HEK293 (cell line): ENCODE data around the gene SLC12A8.

Source experiments
- CTCF ChIA-PET: fragments of 350-600 bp; formaldehyde crosslinking; extraction: SDS; loops from one replicate; lab custom pipeline; 2021; ENCODE audit warnings: antibody characterized with exemption; lab: Yijun Ruan, JAX
- POLR2A ChIA-PET: fragments of 300-600 bp; formaldehyde crosslinking; extraction: SDS; loops from one replicate; lab custom pipeline; 2020; ENCODE audit warnings: antibody characterized with exemption, inconsistent platforms; lab: Yijun Ruan, JAX
- H3K27ac ChIP-seq: fragments of 200-500 bp; sonication (Bioruptor generic); 2 replicates; pipeline ENCODE4 v1.5.1; 2014; ENCODE audit warnings: low read depth, low read length, control low read depth, inconsistent platforms; ENCODE audit errors: extremely low read depth
- H3K36me3 ChIP-seq, 2 experiments: fragments of 200-500 bp in 1 of 2; sonication (Bioruptor generic) in 1 of 2; 1 replicate in 1 of 2; 2 replicates in 1 of 2; pipeline ENCODE4 v1.5.1; 2014 to 2017; ENCODE audit warnings: inconsistent platforms in 2 of 2, low read length in 2 of 2; ENCODE audit not compliant: control insufficient read depth in 2 of 2, insufficient read depth in 1 of 2
- H3K4me1 ChIP-seq: fragments of 200-500 bp; sonication (Bioruptor generic); 2 replicates; pipeline ENCODE4 v1.5.1; 2014; ENCODE audit warnings: mild to moderate bottlenecking, low read length, inconsistent platforms; ENCODE audit not compliant: control insufficient read depth, insufficient read depth
- H3K4me3 ChIP-seq: 2 replicates; pipeline ENCODE4 v1.5.1; 2011; ENCODE audit warnings: low read depth, mild to moderate bottlenecking, control low read depth, low read length, moderate library complexity
- H3K9me3 ChIP-seq: fragments of 200-500 bp; sonication (Bioruptor generic); 2 replicates; pipeline ENCODE4 v1.5.1; 2014; ENCODE audit warnings: low read depth, low read length, inconsistent platforms; ENCODE audit not compliant: control insufficient read depth, insufficient read depth
- HIC1 ChIP-seq: fragments of 450-650 bp; formaldehyde crosslinking; IDR thresholded peaks from 2 replicates; pipeline ENCODE4 v1.5.1; 2016; ENCODE audit warnings: missing biosample characterization, missing genetic modification characterization
- KLF1 ChIP-seq: fragments of 450-650 bp; formaldehyde crosslinking; IDR thresholded peaks from 2 replicates; pipeline ENCODE4 v1.5.1; 2016; ENCODE audit warnings: missing biosample characterization, missing genetic modification characterization
- KLF10 ChIP-seq: fragments of 450-650 bp; IDR thresholded peaks from 2 replicates; pipeline ENCODE4 v1.5.1; 2018; ENCODE audit warnings: missing biosample characterization, mild to moderate bottlenecking, missing genetic modification characterization
- KLF17 ChIP-seq: fragments of 450-650 bp; formaldehyde crosslinking; IDR thresholded peaks from 2 replicates; pipeline ENCODE4 v1.5.1; 2016; ENCODE audit warnings: missing biosample characterization, missing genetic modification characterization
- PRDM4 ChIP-seq: fragments of 450-650 bp; formaldehyde crosslinking; IDR thresholded peaks from 2 replicates; pipeline ENCODE4 v1.5.1; 2017; ENCODE audit warnings: missing biosample characterization, missing genetic modification characterization
- SCRT1 ChIP-seq: fragments of 450-650 bp; formaldehyde crosslinking; IDR thresholded peaks from 2 replicates; pipeline ENCODE4 v1.5.1; 2016; ENCODE audit warnings: missing biosample characterization, missing genetic modification characterization, borderline replicate concordance
- SCRT2 ChIP-seq: fragments of 450-650 bp; formaldehyde crosslinking; IDR thresholded peaks from 2 replicates; pipeline ENCODE4 v1.5.1; 2016; ENCODE audit warnings: missing biosample characterization, missing genetic modification characterization
- SP7 ChIP-seq: fragments of 450-650 bp; formaldehyde crosslinking; IDR thresholded peaks from 2 replicates; pipeline ENCODE4 v1.5.1; 2016; ENCODE audit warnings: missing biosample characterization, missing genetic modification characterization
- ZNF16 ChIP-seq: fragments of 450-650 bp; formaldehyde crosslinking; IDR thresholded peaks from 2 replicates; pipeline ENCODE4 v1.5.1; 2016; ENCODE audit warnings: low read depth, missing biosample characterization, missing genetic modification characterization
- ZNF169 ChIP-seq: fragments of 450-650 bp; formaldehyde crosslinking; IDR thresholded peaks from 2 replicates; pipeline ENCODE4 v1.5.1; 2016; ENCODE audit warnings: missing biosample characterization, missing genetic modification characterization
- ZNF23 ChIP-seq: fragments of 450-650 bp; formaldehyde crosslinking; IDR thresholded peaks from 2 replicates; pipeline ENCODE4 v1.5.1; 2016; ENCODE audit warnings: missing biosample characterization, missing genetic modification characterization, borderline replicate concordance
- ZNF239 ChIP-seq: fragments of 450-650 bp; formaldehyde crosslinking; IDR thresholded peaks from 2 replicates; pipeline ENCODE4 v1.5.1; 2016; ENCODE audit warnings: missing biosample characterization, missing genetic modification characterization
- ZNF416 ChIP-seq: fragments of 450-650 bp; formaldehyde crosslinking; IDR thresholded peaks from 2 replicates; pipeline ENCODE4 v1.5.1; 2016; ENCODE audit warnings: missing biosample characterization, missing genetic modification characterization
- ZNF529 ChIP-seq: fragments of 450-650 bp; formaldehyde crosslinking; IDR thresholded peaks from 2 replicates; pipeline ENCODE4 v1.5.1; 2017; ENCODE audit warnings: missing genetic modification characterization, missing biosample characterization; ENCODE audit not compliant: insufficient replicate concordance
- ZNF629 ChIP-seq: fragments of 450-650 bp; formaldehyde crosslinking; IDR thresholded peaks from 2 replicates; pipeline ENCODE4 v1.5.1; 2017; ENCODE audit warnings: missing biosample characterization, missing genetic modification characterization
- ZNF777 ChIP-seq: fragments of 450-650 bp; formaldehyde crosslinking; IDR thresholded peaks from 2 replicates; pipeline ENCODE4 v1.5.1; 2017; ENCODE audit warnings: missing biosample characterization, missing genetic modification characterization, borderline replicate concordance
- ZNF785 ChIP-seq: fragments of 450-650 bp; formaldehyde crosslinking; IDR thresholded peaks from 2 replicates; pipeline ENCODE4 v1.5.1; 2016; ENCODE audit warnings: missing biosample characterization, missing genetic modification characterization
- ZSCAN16 ChIP-seq: fragments of 450-650 bp; formaldehyde crosslinking; IDR thresholded peaks from 2 replicates; pipeline ENCODE4 v1.5.1; 2016; ENCODE audit warnings: missing biosample characterization, missing genetic modification characterization

Gene SLC12A8

GRCh38 chr3:125149462-125149861 is 63.1 kb downstream of the SLC12A8 start:
- Histone ChIP-seq H3K4me3 (no peak overlapping the region), H3K27ac (no peak overlapping the region), H3K9me3 (no peaks in the 10 kb centered on the region), H3K36me3 (no peaks in the 10 kb centered on the region), H3K4me1 (no peaks in the 10 kb centered on the region)
- POLR2A ChIA-PET = no interaction called here
- CTCF ChIA-PET = interaction anchor here (1.2 to 2.3 kb wide), 2 partner anchors 11 to 89 kb away, joined by 3 to 8 read pairs; no protein-coding TSS in a partner anchor
- TF ChIP-seq SCRT2 (tag by site-specific recombination) = peak; percentile 82
- TF ChIP-seq ZNF777 (tag by site-specific recombination) = no peak
- no peak for TF ChIP-seq ZNF239 (tag by site-specific recombination)
- TF ChIP-seq KLF1 (tag by site-specific recombination) = no peak
- TF ChIP-seq ZSCAN16 (tag by site-specific recombination) = no peak
- TF ChIP-seq ZNF169 = no peak
- TF ChIP-seq ZNF629 (tag by site-specific recombination) = no peak
- no peak for TF ChIP-seq ZNF16
- TF ChIP-seq SP7 (tag by site-specific recombination) = no peak
- no peak for TF ChIP-seq ZNF785 (tag by site-specific recombination)
- no peak for TF ChIP-seq ZNF529 (tag by site-specific recombination)
- TF ChIP-seq SCRT1 = peak; percentile 87; the same call in 1 of the 2 replicates
- TF ChIP-seq KLF10 (tag by site-specific recombination) = no peak

- H3K4me3 ChIP-seq = no peak overlapping the region
- no peaks in the 10 kb centered on the region for H3K9me3 ChIP-seq
- no peak overlapping the region for H3K27ac ChIP-seq
- H3K4me1 ChIP-seq = no peaks in the 10 kb centered on the region
- no peak for TF ChIP-seq PRDM4
- TF ChIP-seq KLF1 (tag by site-specific recombination) = 0 out of 2 replicates have a peak, but pooled peaks have one; percentile 17
- no peak for TF ChIP-seq KLF17 (tag by site-specific recombination)
- TF ChIP-seq ZNF416 (tag by site-specific recombination) = no peak
- no peak for TF ChIP-seq ZNF23 (tag by site-specific recombination)
- TF ChIP-seq HIC1 (tag by site-specific recombination) = no peak
- ChIA-PET POLR2A (no interaction called here), CTCF (no interaction called here)
- no peaks in the 10 kb centered on the region for H3K36me3 ChIP-seq
Observed at GRCh38 chr3:125148836-125149235, 63.7 kb downstream of the SLC12A8 start.
